GM21723 (cell line): ENCODE data around the gene HERC6.
"Not testable (repeated sequence)": the region's sequence is repeated elsewhere in the genome, so short reads cannot be mapped to it uniquely, and the experiment has no call there.

Experiments
- ATAC-seq: cut with Tn5 transposase; IDR thresholded peaks from one replicate; pipeline ENCODE4 v1.9.1; 2021; ENCODE audit warnings: mild to moderate bottlenecking, moderate library complexity; ENCODE audit not compliant: unreplicated experiment

Gene HERC6

GRCh38 chr4:88378691-88379559, at the start of gene HERC6:
TSS of gene HERC6 (plus strand) at chr4:88378852. CDS start at chr4:88378922, 70 bp downstream.
- ATAC-seq: peak; percentile 83

GRCh38 chr4:88333741-88334405, 44.8 kb upstream of the HERC6 start:
- no peak for ATAC-seq

DNA sequence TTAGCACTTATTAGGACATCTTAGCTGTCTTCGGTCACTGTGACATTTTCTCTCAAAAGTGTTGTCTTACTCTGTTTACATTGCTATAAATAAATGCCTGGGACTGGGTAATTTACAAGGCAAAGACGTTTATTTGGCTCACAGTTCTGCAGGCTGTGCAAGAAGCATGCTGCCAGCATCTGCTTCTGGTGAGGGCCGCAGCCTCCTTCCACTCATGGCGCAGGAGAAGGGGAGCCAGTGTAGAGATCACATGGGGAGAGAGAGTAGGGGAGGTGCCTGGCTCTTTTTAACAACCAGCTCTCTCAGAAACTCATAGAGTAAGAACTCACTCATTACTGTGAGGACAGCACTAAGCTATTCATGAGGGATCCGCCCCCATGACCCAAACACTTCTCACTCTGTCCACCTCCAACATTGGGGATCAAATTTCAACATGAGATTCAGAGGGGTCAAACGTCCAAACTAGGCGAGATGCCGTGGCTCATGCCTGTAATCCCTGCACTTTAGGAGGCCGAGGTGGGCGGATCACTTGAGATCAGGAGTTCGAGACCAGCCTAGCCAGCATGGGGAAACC, 43.5 kb upstream of the HERC6 start:
- ATAC-seq: no peak

DNA sequence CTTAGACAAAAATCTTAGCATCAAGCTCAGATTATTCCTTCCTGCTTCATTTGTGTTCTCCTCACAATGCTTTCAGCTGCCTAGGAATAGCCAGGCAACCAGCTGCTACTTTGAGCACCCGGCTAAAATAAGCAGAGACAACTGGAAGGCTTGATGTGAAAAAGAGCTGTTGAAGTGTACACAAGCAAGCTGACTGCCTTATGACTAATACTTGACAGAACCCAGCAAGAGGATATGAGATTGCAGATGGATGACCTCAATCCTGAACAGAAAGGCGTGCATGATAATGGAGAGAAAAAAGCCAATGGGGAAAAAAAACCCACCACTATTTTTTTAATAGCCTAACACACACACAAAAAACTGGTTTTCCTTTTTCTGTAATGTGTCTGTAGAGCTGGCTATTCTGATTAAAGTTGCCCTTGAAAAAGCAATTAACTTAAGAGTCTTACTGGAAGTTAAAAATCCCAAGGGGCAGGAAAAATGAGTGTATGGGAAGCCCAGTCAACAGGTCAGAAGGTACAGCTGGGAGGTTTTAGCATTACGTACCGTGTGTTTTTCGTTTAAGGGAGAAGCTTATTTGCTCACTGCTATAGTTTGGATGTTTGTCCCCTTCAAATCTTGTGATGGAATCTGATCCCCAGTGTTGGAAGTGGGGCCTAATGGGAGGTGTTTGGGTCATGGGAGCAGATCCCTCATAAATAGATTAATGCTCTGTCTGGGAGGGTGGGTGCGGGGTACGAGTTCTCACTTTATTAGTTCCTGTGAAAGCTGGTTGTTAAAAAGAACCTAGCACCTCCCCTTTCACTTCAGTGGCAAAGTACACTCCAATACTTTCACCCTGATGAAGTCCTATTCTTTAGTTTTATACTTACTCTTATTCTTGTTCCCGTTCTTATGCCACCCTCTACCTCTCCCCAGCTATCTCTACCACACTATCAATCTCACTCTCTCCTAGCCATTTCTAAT, 37.1 kb upstream of the HERC6 start:
- no peak for ATAC-seq

GRCh38 chr4:88346902-88347301, 31.8 kb upstream of the HERC6 start:
- ATAC-seq: not testable (repeated sequence)

GRCh38 chr4:88348761-88349160, 29.9 kb upstream of the HERC6 start:
- not testable (repeated sequence) for ATAC-seq

DNA sequence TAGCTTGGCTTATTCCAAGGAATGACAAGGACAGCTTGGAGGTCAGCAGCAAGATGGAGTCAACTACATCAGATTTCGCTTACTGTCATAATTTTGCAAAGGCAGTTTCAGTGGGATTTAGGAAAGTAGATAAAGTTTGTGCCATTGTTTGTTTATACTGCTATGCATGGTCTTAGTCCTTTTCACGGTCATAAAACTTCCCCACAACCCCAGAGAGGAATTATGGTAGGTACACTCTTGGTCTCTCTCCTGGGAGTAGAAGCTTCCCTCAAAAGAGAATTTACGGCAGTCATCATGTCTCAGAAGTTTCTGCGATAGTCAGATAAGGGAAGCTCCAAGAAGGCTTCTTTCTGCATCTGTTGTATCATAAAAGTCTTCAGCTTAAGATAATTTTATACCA, 27.9 kb upstream of the HERC6 start:
- no peak for ATAC-seq

GRCh38 chr4:88352062-88352740, 26.5 kb upstream of the HERC6 start:
- no peak for ATAC-seq

DNA sequence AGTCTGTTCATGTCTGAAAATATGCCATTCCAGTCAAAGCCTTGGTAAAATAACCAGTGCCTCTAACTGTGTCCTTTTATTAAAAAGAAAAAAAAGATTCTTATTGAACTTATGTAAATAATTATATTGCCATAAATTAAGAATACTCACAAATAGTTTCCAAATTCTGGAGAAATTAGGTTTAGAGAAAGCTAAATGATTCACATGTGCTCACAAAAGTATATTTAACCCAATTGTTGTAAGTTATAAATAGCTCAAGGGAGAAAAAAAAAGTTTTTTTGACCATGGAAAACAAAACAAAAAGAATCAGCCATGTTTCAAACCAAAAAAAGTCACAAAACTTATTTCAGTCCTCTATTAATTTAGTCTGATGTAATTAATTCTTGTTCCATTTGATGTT, 25.3 kb upstream of the HERC6 start:
- no peak for ATAC-seq

DNA sequence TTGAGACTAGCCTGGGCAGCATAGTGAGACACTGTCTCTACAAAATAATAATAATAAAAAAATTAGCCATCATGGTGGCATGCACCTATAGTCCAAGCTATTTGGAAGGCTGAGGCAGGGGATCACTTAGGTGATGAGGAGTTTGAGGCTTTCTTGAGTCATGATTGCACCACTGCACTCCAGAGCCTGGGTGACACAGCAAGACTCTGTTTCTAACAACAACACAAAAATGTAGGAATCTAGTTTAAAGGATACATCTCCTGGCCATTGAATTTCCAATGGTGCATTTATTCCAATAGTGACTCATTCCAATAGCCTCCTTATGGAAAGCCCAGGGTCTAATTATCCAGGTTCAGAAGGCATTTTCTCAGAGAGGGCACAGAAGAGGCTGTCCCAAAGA, 21.9 kb upstream of the HERC6 start:
- no peak for ATAC-seq

GRCh38 chr4:88357262-88357661, 21.4 kb upstream of the HERC6 start:
- no peak for ATAC-seq

GRCh38 chr4:88359558-88359957, 19.1 kb upstream of the HERC6 start:
- no peak for ATAC-seq

DNA sequence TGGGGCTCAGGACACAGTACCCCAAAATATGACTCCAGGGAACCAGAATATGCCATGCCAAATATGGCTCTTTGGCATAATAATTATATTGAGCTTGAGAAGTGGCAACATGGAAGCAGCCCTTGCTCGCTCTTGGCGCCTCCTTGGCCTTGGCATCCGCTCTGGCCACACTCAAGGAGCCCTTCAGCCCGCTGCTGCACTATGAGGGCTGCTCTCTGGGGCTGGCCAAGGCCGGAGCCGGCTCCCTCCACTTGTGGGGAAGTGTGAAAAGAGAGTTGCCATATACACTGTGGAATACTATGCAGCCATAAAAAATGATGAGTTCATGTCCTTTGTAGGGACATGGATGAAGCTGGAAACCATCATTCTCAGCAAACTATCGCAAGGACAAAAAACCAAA, 18.4 kb upstream of the HERC6 start:
- no peak for ATAC-seq

- ATAC-seq: no peak
Observed at GRCh38 chr4:88360791-88361190, 17.9 kb upstream of the HERC6 start.

DNA sequence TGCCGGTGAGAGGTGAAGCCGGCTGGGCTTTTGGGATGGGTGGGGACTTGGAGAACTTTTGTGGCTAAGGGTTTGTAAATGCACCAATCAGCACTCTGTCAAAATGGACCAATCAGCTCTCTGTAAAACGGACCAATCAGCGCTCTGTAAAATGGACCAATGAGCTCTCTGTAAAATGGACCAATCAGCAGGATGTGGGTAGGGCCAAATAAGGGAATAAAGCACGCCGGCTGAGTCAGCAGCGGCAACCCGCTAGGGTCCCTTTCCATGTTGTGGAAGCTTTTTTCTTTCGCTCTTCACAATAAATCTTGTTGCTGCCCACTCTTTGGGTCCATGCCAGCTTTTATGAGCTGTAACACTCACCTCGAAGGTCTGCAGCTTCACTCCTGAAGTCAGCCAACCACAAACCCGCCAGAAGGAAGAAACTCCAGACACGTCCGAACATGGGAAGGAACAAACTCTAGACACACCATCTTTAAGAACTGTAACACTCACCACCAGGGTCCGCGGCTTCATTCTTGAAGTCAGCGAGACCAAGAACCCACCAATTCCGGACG, 17.4 kb upstream of the HERC6 start:
- not testable (repeated sequence) for ATAC-seq

GRCh38 chr4:88366460-88366859, 12.2 kb upstream of the HERC6 start:
- ATAC-seq: no peak

DNA sequence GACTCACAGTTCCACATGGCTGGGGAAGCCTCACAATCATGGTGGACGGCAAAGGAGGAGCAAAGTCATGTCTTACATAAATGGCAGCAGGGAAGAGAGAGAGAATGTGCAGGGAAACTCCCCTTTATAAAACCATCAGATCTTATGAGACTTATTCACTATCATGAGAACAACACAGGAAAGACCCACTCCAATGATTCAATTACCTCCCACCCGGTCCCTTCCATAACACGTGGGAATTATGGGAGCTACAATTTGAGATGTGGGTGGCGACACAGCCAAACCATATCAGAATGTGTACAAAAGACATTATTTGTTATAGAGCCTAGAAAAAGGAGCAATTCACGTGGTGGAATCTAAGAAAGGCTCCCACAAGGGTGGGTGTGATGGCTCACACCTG, 10.8 kb upstream of the HERC6 start:
- no peak for ATAC-seq

GRCh38 chr4:88369180-88369812, 9.4 kb upstream of the HERC6 start:
- ATAC-seq: not testable (repeated sequence)

DNA sequence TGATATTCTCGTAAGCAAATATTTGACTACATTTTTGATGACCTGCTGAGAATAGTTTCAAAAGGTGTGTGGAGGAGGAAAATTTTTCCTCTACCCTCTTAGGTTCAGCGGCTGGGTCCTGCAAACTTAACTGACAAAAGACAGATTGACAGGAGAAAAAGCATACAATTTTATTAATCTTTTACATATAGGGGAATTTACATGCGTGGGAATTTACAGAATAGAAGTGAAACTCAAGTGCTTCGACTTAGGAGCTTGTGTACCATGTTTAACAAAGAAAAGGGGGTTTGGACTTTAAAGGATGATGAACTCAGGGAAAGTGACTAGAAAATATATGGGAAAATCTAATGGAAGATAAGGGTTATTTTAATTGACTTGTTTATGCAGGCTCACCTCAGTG, 2.5 kb downstream of the HERC6 start:
- no peak for ATAC-seq
